Measurements from ENCODE around the gene IP6K3. TPM values are rescaled to one million over a fixed set of nuclear protein-coding genes. Genes with fewer than 3 reads are reported as not detected.

Gene IP6K3
- total RNA-seq, 1 experiment from 2014 or later = not detected

DNA sequence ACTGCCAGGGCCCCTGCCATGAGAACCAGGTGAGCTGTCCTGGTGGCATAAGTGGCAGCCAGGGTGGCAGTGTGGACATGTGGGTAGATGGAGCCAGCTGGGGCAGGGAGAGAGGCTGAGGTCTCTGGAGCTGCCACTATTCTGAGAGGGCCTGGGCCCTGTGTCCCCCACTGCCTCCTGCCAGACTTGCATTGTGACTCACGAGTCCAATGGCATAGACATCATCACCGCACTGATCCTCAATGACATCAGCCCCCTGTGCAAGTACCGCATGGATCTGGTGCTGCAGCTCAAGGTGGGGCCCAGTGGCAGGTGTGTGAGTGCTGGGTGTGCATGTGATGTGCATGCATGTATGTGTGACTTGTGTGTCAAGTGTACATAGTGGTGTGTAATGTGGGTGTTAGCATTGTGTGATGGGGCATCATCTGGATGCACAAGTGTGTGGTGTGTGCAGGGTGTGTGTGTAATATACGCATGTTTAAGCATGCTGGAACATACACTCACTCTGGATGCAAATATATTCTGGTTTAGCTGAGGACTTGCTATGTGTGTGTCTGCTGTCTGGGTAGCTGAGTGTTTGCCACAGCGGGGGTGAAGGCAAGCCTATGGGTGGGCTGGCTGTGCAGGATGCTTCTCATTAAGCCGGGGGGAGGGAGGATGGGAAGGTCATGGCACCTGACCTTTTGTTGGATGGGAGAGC is 60.3 kb downstream of the IP6K3 start:
- no peak overlapping the region for H3K27ac ChIP-seq (ENCODE audit: low read length)
- ChIA-PET CTCF (no interaction called here), POLR2A (no interaction called here)
- H3K9me3 ChIP-seq (ENCODE audit: control insufficient read depth, insufficient read depth, low read depth, low read length) = no peaks in the 10 kb centered on the region
- DNase-seq (ENCODE audit: low read depth, low spot score) (no peak), ATAC-seq (no peak)
- no peak for TF ChIP-seq SIN3A (IDR thresholded peaks at IDR 0.05; ENCODE audit: borderline replicate concordance, insufficient read depth, low read depth, low read length)
- TF ChIP-seq TCF7L2 (IDR thresholded peaks at IDR 0.05; ENCODE audit: low read depth, low read length) = no peak
- TF ChIP-seq, protein P1, sequence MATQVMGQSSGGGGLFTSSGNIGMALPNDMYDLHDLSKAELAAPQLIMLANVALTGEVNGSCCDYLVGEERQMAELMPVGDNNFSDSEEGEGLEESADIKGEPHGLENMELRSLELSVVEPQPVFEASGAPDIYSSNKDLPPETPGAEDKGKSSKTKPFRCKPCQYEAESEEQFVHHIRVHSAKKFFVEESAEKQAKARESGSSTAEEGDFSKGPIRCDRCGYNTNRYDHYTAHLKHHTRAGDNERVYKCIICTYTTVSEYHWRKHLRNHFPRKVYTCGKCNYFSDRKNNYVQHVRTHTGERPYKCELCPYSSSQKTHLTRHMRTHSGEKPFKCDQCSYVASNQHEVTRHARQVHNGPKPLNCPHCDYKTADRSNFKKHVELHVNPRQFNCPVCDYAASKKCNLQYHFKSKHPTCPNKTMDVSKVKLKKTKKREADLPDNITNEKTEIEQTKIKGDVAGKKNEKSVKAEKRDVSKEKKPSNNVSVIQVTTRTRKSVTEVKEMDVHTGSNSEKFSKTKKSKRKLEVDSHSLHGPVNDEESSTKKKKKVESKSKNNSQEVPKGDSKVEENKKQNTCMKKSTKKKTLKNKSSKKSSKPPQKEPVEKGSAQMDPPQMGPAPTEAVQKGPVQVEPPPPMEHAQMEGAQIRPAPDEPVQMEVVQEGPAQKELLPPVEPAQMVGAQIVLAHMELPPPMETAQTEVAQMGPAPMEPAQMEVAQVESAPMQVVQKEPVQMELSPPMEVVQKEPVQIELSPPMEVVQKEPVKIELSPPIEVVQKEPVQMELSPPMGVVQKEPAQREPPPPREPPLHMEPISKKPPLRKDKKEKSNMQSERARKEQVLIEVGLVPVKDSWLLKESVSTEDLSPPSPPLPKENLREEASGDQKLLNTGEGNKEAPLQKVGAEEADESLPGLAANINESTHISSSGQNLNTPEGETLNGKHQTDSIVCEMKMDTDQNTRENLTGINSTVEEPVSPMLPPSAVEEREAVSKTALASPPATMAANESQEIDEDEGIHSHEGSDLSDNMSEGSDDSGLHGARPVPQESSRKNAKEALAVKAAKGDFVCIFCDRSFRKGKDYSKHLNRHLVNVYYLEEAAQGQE (IDR thresholded peaks at IDR 0.05; ENCODE audit: insufficient read depth in 1 of 2, low read depth in 2 of 2, low read length in 1 of 2) = no peak
- TF ChIP-seq CTCF (IDR thresholded peaks at IDR 0.05) = no peak
- no peak for TF ChIP-seq POLR2AphosphoS5 (IDR thresholded peaks at IDR 0.05; ENCODE audit: low read depth, low read length)
- in situ Hi-C loops (cut with HindIII; ENCODE audit: low pct_unique_long_range_greater_than_20kb, low sequenced_read_pairs) (no loop called here), intact Hi-C loops (cut with micrococcal nuclease; ENCODE audit: unreplicated experiment) (no loop called here)
- H3K4me3 ChIP-seq (ENCODE audit: low read depth in 2 of 2, low read length in 2 of 2) = no peak overlapping the region
- H3K36me3 ChIP-seq (ENCODE audit: control insufficient read depth, insufficient read depth, low read length) = 0 out of 2 replicates have a peak, but pooled peaks cover 2% of the 10 kb centered on the region
- BruUV-seq (replicated peaks) = no TSS peak
- no peaks in the 10 kb centered on the region for H3K4me1 ChIP-seq (ENCODE audit: control insufficient read depth, insufficient read depth, low read length)
- H3K27me3 ChIP-seq (ENCODE audit: control insufficient read depth, insufficient read depth, low read length) = no peaks in the 10 kb centered on the region

- H3K36me3 ChIP-seq (ENCODE audit: control insufficient read depth, insufficient read depth, low read length) = 0 out of 2 replicates have a peak, but pooled peaks cover 2% of the 10 kb centered on the region
Observed at GRCh38 chr6:33685411-33686224, 61.1 kb downstream of the IP6K3 start.

More at GRCh38 chr6:33685411-33686224, 61.1 kb downstream of the IP6K3 start:
- H3K4me3 ChIP-seq (ENCODE audit: low read depth in 2 of 2, low read length in 2 of 2) = no peak overlapping the region
- in situ Hi-C loops (cut with HindIII; ENCODE audit: low pct_unique_long_range_greater_than_20kb, low sequenced_read_pairs) (no loop called here), intact Hi-C loops (cut with micrococcal nuclease; ENCODE audit: unreplicated experiment) (no loop called here)
- H3K27me3 ChIP-seq (ENCODE audit: control insufficient read depth, insufficient read depth, low read length) = no peaks in the 10 kb centered on the region
- no peaks in the 10 kb centered on the region for H3K9me3 ChIP-seq (ENCODE audit: control insufficient read depth, insufficient read depth, low read depth, low read length)
- no peak for TF ChIP-seq TCF7L2 (IDR thresholded peaks at IDR 0.05; ENCODE audit: low read depth, low read length)
- no peak for TF ChIP-seq POLR2AphosphoS5 (IDR thresholded peaks at IDR 0.05; ENCODE audit: low read depth, low read length)
- TF ChIP-seq, protein P1 (IDR thresholded peaks at IDR 0.05; ENCODE audit: insufficient read depth in 1 of 2, low read depth in 2 of 2, low read length in 1 of 2) = no peak
- TF ChIP-seq SIN3A (IDR thresholded peaks at IDR 0.05; ENCODE audit: borderline replicate concordance, insufficient read depth, low read depth, low read length) = no peak
- no peak for TF ChIP-seq CTCF (IDR thresholded peaks at IDR 0.05)
- POLR2A ChIA-PET = no interaction called here
- CTCF ChIA-PET = no interaction called here
- no peaks in the 10 kb centered on the region for H3K4me1 ChIP-seq (ENCODE audit: control insufficient read depth, insufficient read depth, low read length)
- DNase-seq (ENCODE audit: low read depth, low spot score) = no peak
- H3K27ac ChIP-seq (ENCODE audit: low read length) = no peak overlapping the region
- no peak for ATAC-seq
- BruUV-seq (replicated peaks) = no TSS peak

Data from Panc1 (cell line).